H9 (cell line): ENCODE measurements around the gene TM4SF5. TPM values are rescaled to one million over a fixed set of nuclear protein-coding genes. Genes with fewer than 3 reads are reported as not detected.

Experiments used
- DNase-seq: peaks from one replicate; pipeline ENCODE4 v3.0.0-alpha.2; 2017
- H2AFZ ChIP-seq: one replicate; pipeline ENCODE4 v1.6.1; 2013; ENCODE audit warnings: mild to moderate bottlenecking, low read length, control low read depth, moderate library complexity
- H2AK5ac ChIP-seq: 2 replicates; pipeline ENCODE4 v1.6.1; 2013; ENCODE audit warnings: low read length, control low read depth, mixed read lengths; ENCODE audit not compliant: insufficient read length
- H2BK120ac ChIP-seq: one replicate; pipeline ENCODE4 v1.6.1; 2013; ENCODE audit warnings: low read depth, mild to moderate bottlenecking, low read length, control low read depth, inconsistent platforms; ENCODE audit not compliant: poor library complexity, severe bottlenecking
- H2BK12ac ChIP-seq: 2 replicates; pipeline ENCODE4 v1.6.1; 2013; ENCODE audit warnings: low read length, control low read depth, mixed read lengths, low read depth; ENCODE audit not compliant: insufficient read length
- H2BK15ac ChIP-seq: 2 replicates; pipeline ENCODE4 v1.6.1; 2013; ENCODE audit warnings: low read depth, low read length, control low read depth
- H2BK20ac ChIP-seq: one replicate; pipeline ENCODE4 v1.6.1; 2013; ENCODE audit warnings: low read depth, mild to moderate bottlenecking, low read length, control low read depth, inconsistent platforms; ENCODE audit not compliant: poor library complexity, severe bottlenecking
- H2BK5ac ChIP-seq: 2 replicates; pipeline ENCODE4 v1.6.1; 2013; ENCODE audit warnings: low read length, control low read depth, mixed read lengths; ENCODE audit not compliant: insufficient read length
- H3K14ac ChIP-seq: 2 replicates; pipeline ENCODE4 v1.6.1; 2013; ENCODE audit warnings: low read length, control low read depth; ENCODE audit not compliant: insufficient read depth
- H3K18ac ChIP-seq: 2 replicates; pipeline ENCODE4 v1.6.1; 2013; ENCODE audit warnings: low read depth, mild to moderate bottlenecking, mixed read lengths, low read length, control low read depth; ENCODE audit not compliant: insufficient read length
- H3K23ac ChIP-seq: 2 replicates; pipeline ENCODE4 v1.6.1; 2013; ENCODE audit warnings: low read length, control low read depth, mixed read lengths, low read depth; ENCODE audit not compliant: insufficient read length
- H3K23me2 ChIP-seq: 2 replicates; pipeline ENCODE4 v1.6.1; 2013; ENCODE audit warnings: low read depth, mild to moderate bottlenecking, mixed read lengths, low read length, control low read depth; ENCODE audit not compliant: insufficient read length, poor library complexity, severe bottlenecking
- H3K27ac ChIP-seq: 2 replicates; pipeline ENCODE4 v1.5.1; 2013; ENCODE audit warnings: low read length, control low read depth, mixed read lengths, low read depth; ENCODE audit not compliant: insufficient read length
- H3K27me3 ChIP-seq: 2 replicates; pipeline ENCODE4 v1.6.1; 2013; ENCODE audit warnings: low read length, control low read depth, inconsistent platforms; ENCODE audit not compliant: insufficient read depth
- H3K4ac ChIP-seq: 2 replicates; pipeline ENCODE4 v1.6.1; 2013; ENCODE audit warnings: low read depth, mild to moderate bottlenecking, control low read depth, inconsistent platforms, low read length, moderate library complexity
- H3K4me1 ChIP-seq: 2 replicates; pipeline ENCODE4 v1.6.1; 2013; ENCODE audit warnings: low read length, control low read depth, inconsistent platforms; ENCODE audit not compliant: insufficient read depth
- H3K4me2 ChIP-seq: 2 replicates; pipeline ENCODE4 v1.6.1; 2013; ENCODE audit warnings: low read length, control low read depth, mixed read lengths; ENCODE audit not compliant: insufficient read length, insufficient read depth
- H3K56ac ChIP-seq: 2 replicates; pipeline ENCODE4 v1.6.1; 2013; ENCODE audit warnings: low read depth, mild to moderate bottlenecking, mixed read lengths, low read length, control low read depth; ENCODE audit not compliant: insufficient read length
- H3K79me1 ChIP-seq: 2 replicates; pipeline ENCODE4 v1.6.1; 2013; ENCODE audit warnings: low read depth, mild to moderate bottlenecking, moderate library complexity, low read length, control low read depth, inconsistent platforms; ENCODE audit not compliant: insufficient read depth, poor library complexity, severe bottlenecking
- H3K79me2 ChIP-seq: 2 replicates; pipeline ENCODE4 v1.6.1; 2013; ENCODE audit warnings: low read length, control low read depth, inconsistent platforms; ENCODE audit not compliant: insufficient read depth
- H3K9ac ChIP-seq: 2 replicates; pipeline ENCODE4 v1.6.1; 2013; ENCODE audit warnings: low read length, control low read depth, mixed read lengths; ENCODE audit not compliant: insufficient read length; ENCODE audit errors: extremely low read depth
- H3K9me3 ChIP-seq: one replicate; pipeline ENCODE4 v1.6.1; 2013; ENCODE audit warnings: low read depth, low read length, inconsistent platforms; ENCODE audit not compliant: control insufficient read depth
- H3T11ph ChIP-seq: one replicate; pipeline ENCODE4 v1.6.1; 2013; ENCODE audit warnings: mild to moderate bottlenecking, low read length, control low read depth, inconsistent platforms
- H4K20me1 ChIP-seq: one replicate; pipeline ENCODE4 v1.6.1; 2013; ENCODE audit not compliant: control insufficient read depth, insufficient read length, insufficient read depth
- H4K5ac ChIP-seq: 2 replicates; pipeline ENCODE4 v1.6.1; 2013; ENCODE audit warnings: low read depth, mild to moderate bottlenecking, mixed read lengths, low read length, control low read depth; ENCODE audit not compliant: insufficient read length
- H4K8ac ChIP-seq: replicated peaks from 2 replicates; pipeline ENCODE4 v1.6.1; 2013; ENCODE audit warnings: low read length, control low read depth, mixed read lengths, low read depth; ENCODE audit not compliant: insufficient read length
- H4K91ac ChIP-seq: 2 replicates; pipeline ENCODE4 v1.6.1; 2013; ENCODE audit warnings: low read depth, mild to moderate bottlenecking, moderate library complexity, mixed read lengths, low read length, control low read depth; ENCODE audit not compliant: insufficient read length
- H3K27ac Mint-ChIP-seq, 3 experiments: 2 replicates in 2 of 3; 3 replicates in 1 of 3; pipeline ENCODE4 v1.8.0; 2020 to 2021; ENCODE audit warnings: mixed read lengths in 3 of 3, mild to moderate bottlenecking in 1 of 3, moderate library complexity in 1 of 3
- H3K27me3 Mint-ChIP-seq: 2 replicates; pipeline ENCODE4 v1.8.0; 2021; ENCODE audit warnings: low read depth, mild to moderate bottlenecking, moderate library complexity, mixed read lengths
- H3K36me3 Mint-ChIP-seq, 3 experiments: 2 replicates in 2 of 3; 3 replicates in 1 of 3; pipeline ENCODE4 v1.8.0; 2020 to 2021; ENCODE audit warnings: low read depth in 3 of 3, mixed read lengths in 3 of 3; ENCODE audit not compliant: insufficient read depth in 1 of 3
- H3K4me1 Mint-ChIP-seq, 2 experiments: 2 replicates each; pipeline ENCODE4 v1.8.0; 2020; ENCODE audit warnings: mixed read lengths in 2 of 2
- H3K4me3 Mint-ChIP-seq, 2 experiments: 2 replicates in 1 of 2; 3 replicates in 1 of 2; pipeline ENCODE4 v1.8.0; 2020 to 2021; ENCODE audit warnings: mild to moderate bottlenecking in 2 of 2, mixed read lengths in 2 of 2, moderate library complexity in 1 of 2
- H3K9me3 Mint-ChIP-seq, 2 experiments: 2 replicates in 1 of 2; 3 replicates in 1 of 2; pipeline ENCODE4 v1.8.0; 2020; ENCODE audit warnings: mild to moderate bottlenecking in 2 of 2, mixed read lengths in 2 of 2, moderate library complexity in 1 of 2
- CTCF ChIP-seq: fragments of 200-600 bp; sonication (generic); conservative IDR thresholded peaks from 3 replicates; pipeline ENCODE4 v1.8.0; 2021; ENCODE audit warnings: antibody characterized with exemption, mild to moderate bottlenecking
- WGBS: extraction: QIAGEN DNeasy Blood & Tissue Kit; methylation state at CpG from one replicate; pipeline ENCODE4 v1.1.7; 2013; ENCODE audit warnings: missing lambda C conversion rate, low lambda C conversion rate, mixed read lengths; ENCODE audit not compliant: insufficient read length; ENCODE audit errors: extremely low coverage; 5-methylcytosine and 5-hydroxymethylcytosine counted together
- total RNA-seq: library from RNA; stranded (reverse); gene quantifications from 2 replicates; pipeline ENCODE4 v1.2.1, GENCODE V29; 2021

The TM4SF5 gene
- total RNA-seq, 1 experiment from 2014 or later, result not detected

GRCh38 chr17:4766723-4767122, 5.0 kb upstream of the TM4SF5 start:
- Histone ChIP-seq H3K23ac (no peak overlapping the region), H4K91ac (no peak overlapping the region), H2BK20ac (no peak overlapping the region), H4K5ac (no peak overlapping the region), H3K4me1 (no peaks in the 10 kb centered on the region), H2BK15ac (no peak overlapping the region), H3T11ph (no peak overlapping the region), H3K4ac (no peak overlapping the region), H3K18ac (no peak overlapping the region), H3K27me3 (no peaks in the 10 kb centered on the region), H2BK5ac (no peak overlapping the region), H3K4me2 (no peak overlapping the region), H3K14ac (no peak overlapping the region), H3K9ac (no peak overlapping the region), H3K79me2 (no peaks in the 10 kb centered on the region), H3K23me2 (no peaks in the 10 kb centered on the region), H2AK5ac (no peak overlapping the region), H3K79me1 (no peaks in the 10 kb centered on the region), H2BK120ac (no peak overlapping the region), H3K27ac (no peak overlapping the region), H2AFZ (no peak overlapping the region), H2BK12ac (no peak overlapping the region), H4K8ac (no peak overlapping the region), H4K20me1 (no peaks in the 10 kb centered on the region), H3K9me3 (no peaks in the 10 kb centered on the region), H3K56ac (no peak overlapping the region)
- Mint-ChIP-seq H3K27ac (no peak overlapping the region), H3K27me3 (peaks cover 8% of the 10 kb centered on the region), H3K9me3 (no peaks in the 10 kb centered on the region), H3K4me1 (no peaks in the 10 kb centered on the region), H3K4me3 (no peak overlapping the region), H3K36me3 (no peaks in the 10 kb centered on the region)
- DNase-seq, result no peak
- no peak for TF ChIP-seq CTCF
- WGBS, result no CpG with 5 or more reads among the region's 9 CpGs
